Duodenal mucosa (tissue), 2 donors: ENCODE results near the gene TIAM2.

ENCODE experiments used
- H3K27ac ChIP-seq: one replicate; pipeline ENCODE4 v1.7.0; 2013; ENCODE audit warnings: low read depth, low read length
- H3K27me3 ChIP-seq, 2 donors: one replicate each; pipeline ENCODE4 v1.7.0; 2013; ENCODE audit warnings: low read length in 2 of 2, control low read depth in 1 of 2; ENCODE audit not compliant: insufficient read depth in 2 of 2, control insufficient read depth in 1 of 2
- H3K36me3 ChIP-seq, 2 donors: one replicate each; pipeline ENCODE4 v1.7.0; 2013; ENCODE audit warnings: low read length in 2 of 2, control low read depth in 1 of 2; ENCODE audit not compliant: insufficient read depth in 2 of 2, control insufficient read depth in 1 of 2
- H3K4me1 ChIP-seq, 2 donors: one replicate each; pipeline ENCODE4 v1.7.0; 2013; ENCODE audit warnings: low read length in 2 of 2, control low read depth in 1 of 2; ENCODE audit not compliant: insufficient read depth in 2 of 2, control insufficient read depth in 1 of 2
- H3K4me3 ChIP-seq, 2 donors: one replicate each; pipeline ENCODE4 v1.7.0; 2013; ENCODE audit warnings: low read length in 2 of 2, low read depth in 1 of 2
- H3K9ac ChIP-seq, 2 donors: one replicate each; pipeline ENCODE4 v1.7.0; 2013; ENCODE audit warnings: low read length in 2 of 2, low read depth in 1 of 2
- H3K9me3 ChIP-seq, 2 donors: one replicate each; pipeline ENCODE4 v1.7.0; 2013; ENCODE audit warnings: low read length in 2 of 2, control low read depth in 1 of 2; ENCODE audit not compliant: control insufficient read depth in 1 of 2

TIAM2 gene

GRCh38 chr6:155290491-155290890, 295.4 kb downstream of the TIAM2 start:
- no peaks in the 10 kb centered on the region for H3K9me3 ChIP-seq
- no peak overlapping the region for H3K27ac ChIP-seq
- H3K27me3 ChIP-seq: no peaks in the 10 kb centered on the region
- no peaks in the 10 kb centered on the region for H3K4me1 ChIP-seq
- no peak overlapping the region for H3K4me3 ChIP-seq
- H3K9ac ChIP-seq: no peak overlapping the region
- H3K36me3 ChIP-seq: peaks cover 3 to 37% of the 10 kb centered on the region in 2 donors

GRCh38 chr6:155291291-155291690, 296.2 kb downstream of the TIAM2 start:
- Histone ChIP-seq H3K27me3 (no peaks in the 10 kb centered on the region), H3K36me3 (peaks cover 3 to 43% of the 10 kb centered on the region in 2 donors), H3K9me3 (no peaks in the 10 kb centered on the region), H3K9ac (no peak overlapping the region), H3K27ac (no peak overlapping the region), H3K4me1 (no peaks in the 10 kb centered on the region), H3K4me3 (no peak overlapping the region)

GRCh38 chr6:155292711-155293110, 297.6 kb downstream of the TIAM2 start:
- H3K27ac ChIP-seq: no peak overlapping the region
- H3K9me3 ChIP-seq: no peaks in the 10 kb centered on the region
- no peaks in the 10 kb centered on the region for H3K27me3 ChIP-seq
- no peak overlapping the region for H3K4me3 ChIP-seq
- no peaks in the 10 kb centered on the region for H3K4me1 ChIP-seq
- peaks cover 6 to 44% of the 10 kb centered on the region in 2 donors for H3K36me3 ChIP-seq
- no peak overlapping the region for H3K9ac ChIP-seq

GRCh38 chr6:155297669-155298068, 302.6 kb downstream of the TIAM2 start:
- Histone ChIP-seq H3K9ac (no peak overlapping the region), H3K4me3 (no peak overlapping the region), H3K27ac (no peak overlapping the region), H3K4me1 (no peaks in the 10 kb centered on the region), H3K27me3 (no peaks in the 10 kb centered on the region), H3K9me3 (no peaks in the 10 kb centered on the region), H3K36me3 (peaks cover 10 to 27% of the 10 kb centered on the region in 2 donors)

GRCh38 chr6:155301867-155302266, 306.8 kb downstream of the TIAM2 start:
- no peaks in the 10 kb centered on the region for H3K4me1 ChIP-seq
- no peaks in the 10 kb centered on the region for H3K9me3 ChIP-seq
- H3K27ac ChIP-seq: no peak overlapping the region
- no peak overlapping the region for H3K9ac ChIP-seq
- peaks cover 11 to 24% of the 10 kb centered on the region in 2 donors for H3K36me3 ChIP-seq
- no peak overlapping the region for H3K4me3 ChIP-seq
- H3K27me3 ChIP-seq: no peaks in the 10 kb centered on the region

- Histone ChIP-seq H3K4me3 (no peak overlapping the region), H3K9me3 (no peaks in the 10 kb centered on the region), H3K27me3 (no peaks in the 10 kb centered on the region), H3K9ac (no peak overlapping the region), H3K4me1 (no peaks in the 10 kb centered on the region), H3K27ac (no peak overlapping the region), H3K36me3 (peaks cover 4 to 28% of the 10 kb centered on the region in 2 donors)
These were observed 308.3 kb downstream of the TIAM2 start for GRCh38 chr6:155303361-155303870.

- no peak overlapping the region for H3K4me3 ChIP-seq
- H3K36me3 ChIP-seq: peaks cover 10 to 18% of the 10 kb centered on the region in 2 donors
These were observed 311.8 kb downstream of the TIAM2 start for GRCh38 chr6:155306958-155307357.

More at GRCh38 chr6:155306958-155307357, 311.8 kb downstream of the TIAM2 start:
- no peaks in the 10 kb centered on the region for H3K27me3 ChIP-seq
- H3K27ac ChIP-seq: no peak overlapping the region
- no peak overlapping the region for H3K9ac ChIP-seq
- no peaks in the 10 kb centered on the region for H3K4me1 ChIP-seq
- no peaks in the 10 kb centered on the region for H3K9me3 ChIP-seq
